GM12872 (cell line): ENCODE data around the gene UCN2.

ENCODE experiments used
- TF ChIP-seq, protein P1 (sequence below): IDR thresholded peaks from 3 replicates; pipeline ENCODE4 v1.5.1; 2011; ENCODE audit warnings: low read depth, mild to moderate bottlenecking, low read length, moderate library complexity; ENCODE audit not compliant: insufficient read depth

UCN2 gene

GRCh38 chr3:48552111-48552951 lies 11.2 kb downstream of the UCN2 start:
- TF ChIP-seq, protein P1, sequence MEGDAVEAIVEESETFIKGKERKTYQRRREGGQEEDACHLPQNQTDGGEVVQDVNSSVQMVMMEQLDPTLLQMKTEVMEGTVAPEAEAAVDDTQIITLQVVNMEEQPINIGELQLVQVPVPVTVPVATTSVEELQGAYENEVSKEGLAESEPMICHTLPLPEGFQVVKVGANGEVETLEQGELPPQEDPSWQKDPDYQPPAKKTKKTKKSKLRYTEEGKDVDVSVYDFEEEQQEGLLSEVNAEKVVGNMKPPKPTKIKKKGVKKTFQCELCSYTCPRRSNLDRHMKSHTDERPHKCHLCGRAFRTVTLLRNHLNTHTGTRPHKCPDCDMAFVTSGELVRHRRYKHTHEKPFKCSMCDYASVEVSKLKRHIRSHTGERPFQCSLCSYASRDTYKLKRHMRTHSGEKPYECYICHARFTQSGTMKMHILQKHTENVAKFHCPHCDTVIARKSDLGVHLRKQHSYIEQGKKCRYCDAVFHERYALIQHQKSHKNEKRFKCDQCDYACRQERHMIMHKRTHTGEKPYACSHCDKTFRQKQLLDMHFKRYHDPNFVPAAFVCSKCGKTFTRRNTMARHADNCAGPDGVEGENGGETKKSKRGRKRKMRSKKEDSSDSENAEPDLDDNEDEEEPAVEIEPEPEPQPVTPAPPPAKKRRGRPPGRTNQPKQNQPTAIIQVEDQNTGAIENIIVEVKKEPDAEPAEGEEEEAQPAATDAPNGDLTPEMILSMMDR: no peak

- TF ChIP-seq, protein P1: peak; percentile 96
Measured at GRCh38 chr3:48548729-48549705, 14.6 kb downstream of the UCN2 start.

DNA sequence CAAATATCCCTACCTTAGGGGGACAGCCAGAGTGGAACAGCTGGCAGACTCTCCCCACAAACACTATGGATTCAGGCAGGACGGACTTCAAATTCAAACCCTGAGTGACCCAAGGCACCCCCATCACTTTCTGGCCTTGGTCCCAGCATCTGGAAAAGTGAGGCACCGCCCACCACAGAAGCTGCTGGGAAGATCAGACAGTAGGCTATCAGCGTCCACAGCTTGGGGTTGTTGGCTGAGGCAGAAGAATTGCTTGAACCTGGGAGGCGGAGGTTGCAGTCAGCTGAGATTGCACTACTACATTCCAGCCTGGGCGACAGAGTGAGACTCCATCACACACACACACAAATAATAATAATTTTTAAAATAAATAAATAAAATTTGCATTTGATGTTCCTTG lies 15.5 kb downstream of the UCN2 start:
- TF ChIP-seq, protein P1: no peak

DNA sequence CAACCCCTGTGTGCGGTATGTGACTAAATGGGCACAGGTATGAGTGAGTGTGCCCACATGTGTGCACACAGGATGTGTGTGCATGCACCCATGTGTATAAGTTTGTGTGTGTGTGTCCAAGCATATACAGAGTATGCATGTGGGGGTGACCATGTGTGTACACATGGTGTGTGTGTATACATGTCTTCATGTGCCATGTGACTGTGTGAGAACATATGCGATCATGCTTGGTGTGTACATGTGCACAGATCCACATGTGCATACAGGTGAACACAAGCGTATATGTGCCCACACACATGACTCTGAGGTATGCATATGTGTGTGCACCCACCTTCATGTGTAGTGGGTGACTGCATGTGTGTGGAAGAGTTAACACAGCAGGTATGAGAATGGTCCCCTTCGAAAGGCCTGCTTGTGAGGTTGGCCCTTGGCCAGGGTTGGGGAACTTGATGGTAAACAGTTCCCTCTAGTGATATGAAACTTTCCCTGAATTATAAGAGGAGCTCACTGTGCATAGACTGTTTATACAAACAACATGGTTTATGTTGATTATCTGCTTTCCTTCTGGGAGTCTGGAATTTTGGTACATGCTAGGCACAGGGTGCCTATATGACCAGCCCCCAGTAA lies 17.3 kb downstream of the UCN2 start:
- TF ChIP-seq, protein P1: no peak

DNA sequence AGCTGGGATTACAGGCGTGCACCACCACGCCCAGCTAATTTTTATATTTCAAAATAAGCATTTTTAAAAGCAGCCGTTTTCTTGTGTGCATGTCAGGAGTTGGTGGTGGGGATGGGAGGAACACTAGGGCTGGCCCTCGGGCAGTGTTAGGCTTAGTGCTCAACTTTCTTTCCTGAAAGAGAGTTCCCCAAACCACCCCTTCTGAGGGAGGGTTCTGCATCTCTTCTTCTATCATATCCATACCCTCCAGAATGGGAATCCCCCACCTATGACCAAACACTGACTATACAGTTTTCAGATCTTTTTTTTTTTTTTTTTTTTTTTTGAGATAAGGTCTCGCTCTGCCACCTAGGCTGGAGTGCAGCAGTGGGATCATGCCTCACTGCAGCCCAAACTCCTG lies 19.4 kb downstream of the UCN2 start:
- TF ChIP-seq, protein P1: no peak

DNA sequence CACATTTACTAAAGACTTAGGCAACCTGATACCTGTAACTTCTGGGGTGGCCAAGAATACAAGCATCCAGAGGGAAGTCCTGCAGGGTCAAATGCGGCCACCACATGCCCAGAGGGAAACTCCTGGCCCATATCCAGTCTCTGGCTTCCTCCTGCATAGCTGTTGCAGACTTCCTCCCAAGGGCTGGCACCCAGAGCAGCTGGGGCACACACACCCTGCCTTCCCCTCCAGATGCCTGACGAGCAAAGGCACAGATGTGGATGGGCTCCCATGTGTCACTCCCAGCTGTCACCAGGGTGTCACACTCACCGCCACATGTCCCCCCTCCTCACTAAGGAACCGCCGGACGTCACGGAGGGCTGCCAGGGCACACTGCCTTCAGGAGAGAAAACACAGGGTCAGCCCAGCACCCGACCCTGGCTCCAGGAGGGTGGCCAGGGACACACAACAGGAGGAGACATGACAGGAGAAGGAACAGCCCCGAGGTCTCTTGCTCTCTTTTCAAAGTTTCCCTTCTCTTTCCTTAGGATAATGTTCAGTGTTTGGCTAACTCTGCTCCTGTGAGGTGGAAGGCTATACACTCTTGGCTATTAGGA lies 20.2 kb downstream of the UCN2 start:
- TF ChIP-seq, protein P1: no peak
